Fibroblast of gingiva (primary cell): ENCODE measurements around the gene PDE10A.
"Not testable (repeated sequence)": the region's sequence is repeated elsewhere in the genome, so short reads cannot be mapped to it uniquely, and the experiment has no call there.

Experiments used
- DNase-seq: peaks from one replicate; pipeline ENCODE4 v3.0.0-alpha.2; 2011; ENCODE audit warnings: low read depth

PDE10A gene

GRCh38 chr6:165469483-165469882, 193.6 kb downstream of the PDE10A start:
- DNase-seq: no peak

- no peak for DNase-seq
These were observed 194.5 kb downstream of the PDE10A start for GRCh38 chr6:165468340-165469235.

DNA sequence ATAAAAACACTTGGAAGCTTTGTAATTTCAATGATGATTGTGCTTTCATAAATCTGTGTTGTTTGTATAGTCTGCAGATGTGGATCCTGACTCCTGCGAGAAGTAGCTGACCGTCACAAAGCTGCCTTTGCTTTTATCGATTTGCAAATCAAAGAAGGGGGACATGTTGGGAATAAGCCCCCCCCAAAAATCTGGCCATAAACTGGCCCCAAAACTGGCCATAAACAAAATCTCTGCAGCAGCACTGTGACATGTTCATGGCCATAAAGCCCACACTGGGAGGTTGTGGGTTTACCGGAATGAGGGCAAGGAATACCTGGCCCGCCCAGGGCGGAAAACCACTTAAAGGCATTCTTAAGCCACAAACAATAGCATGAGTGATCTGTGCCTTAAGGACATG, 199.5 kb downstream of the PDE10A start:
- DNase-seq: not testable (repeated sequence)

- not testable (repeated sequence) for DNase-seq
These were observed 203.3 kb downstream of the PDE10A start for GRCh38 chr6:165459605-165460301.

DNA sequence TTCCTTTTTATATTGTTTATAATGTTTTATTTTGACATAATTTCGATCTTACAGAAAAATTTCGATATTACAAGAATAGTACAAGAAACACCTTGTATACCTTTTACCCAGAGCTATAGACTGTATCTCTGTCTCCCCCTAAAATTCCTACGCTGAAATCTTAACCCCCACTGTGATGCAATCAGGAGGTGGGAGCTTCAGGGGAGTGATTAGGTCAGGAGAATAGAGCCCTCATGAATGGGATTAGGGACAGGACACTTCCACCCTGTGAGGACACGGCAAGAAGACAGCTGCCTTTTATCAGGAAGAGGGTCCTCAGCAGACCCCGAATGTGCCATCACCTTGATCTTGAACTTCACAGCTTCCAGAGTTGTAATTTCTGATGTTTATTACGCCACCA, 204.9 kb downstream of the PDE10A start:
- DNase-seq: no peak

- DNase-seq: no peak
These were observed 206.8 kb downstream of the PDE10A start for GRCh38 chr6:165456286-165456685.

DNA sequence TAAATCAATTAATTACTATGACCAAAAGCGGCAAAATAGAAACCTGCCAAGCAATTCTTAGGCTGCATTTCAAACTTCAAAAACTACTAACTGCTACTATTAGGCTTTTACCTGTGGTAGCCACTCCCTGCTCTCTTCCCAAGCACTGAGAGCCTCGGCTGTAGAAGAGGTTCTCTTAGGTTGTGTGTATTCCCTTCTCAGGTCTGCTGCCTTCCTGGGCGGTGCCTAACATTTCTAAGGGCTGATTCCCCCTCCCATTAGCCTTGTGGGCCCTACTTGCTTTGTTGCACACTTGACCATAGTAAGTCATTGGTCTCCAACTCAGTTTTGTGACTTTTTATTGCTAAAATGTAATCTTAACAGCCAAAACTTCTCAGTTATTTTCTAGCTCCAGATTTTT, 207.6 kb downstream of the PDE10A start:
- DNase-seq: no peak

DNA sequence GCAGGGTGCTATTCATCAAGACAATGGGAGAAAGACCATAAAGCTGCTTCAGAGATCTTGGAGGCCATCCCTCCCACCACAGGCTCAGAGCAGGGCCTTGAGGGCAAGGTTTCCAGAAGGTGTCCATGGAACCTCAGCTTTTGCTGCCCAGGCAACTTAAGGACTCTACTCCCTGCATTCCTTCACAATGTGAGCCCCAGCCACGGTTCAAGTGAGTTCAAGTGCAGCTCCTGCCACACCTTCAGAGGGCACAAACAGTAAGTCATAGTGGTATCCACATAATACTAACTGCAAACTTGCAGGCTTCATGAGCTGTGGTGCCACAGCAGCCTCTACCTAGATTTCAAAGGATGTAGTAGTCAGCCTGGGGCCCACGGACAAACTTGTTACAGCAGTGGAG, 209.6 kb downstream of the PDE10A start:
- DNase-seq: no peak

DNA sequence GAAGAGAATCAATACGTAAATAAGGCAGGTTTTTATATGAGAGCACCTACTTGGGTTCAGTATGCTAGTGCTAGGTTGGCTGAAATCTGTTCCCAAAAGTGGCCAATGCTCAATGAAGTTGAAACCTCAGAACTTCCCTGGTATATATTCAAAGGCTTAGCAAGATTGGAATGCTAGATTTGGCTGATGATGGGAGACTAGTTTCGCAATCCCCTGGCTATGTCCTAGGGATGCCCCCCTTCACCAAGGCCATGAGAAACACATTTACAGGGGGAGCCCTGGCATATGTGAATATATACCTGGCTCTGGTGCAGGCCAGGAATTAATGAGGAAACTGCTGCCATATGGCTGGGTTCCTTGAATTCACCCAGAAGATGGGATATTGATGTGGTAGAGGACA, 211.2 kb downstream of the PDE10A start:
- DNase-seq: no peak

- DNase-seq: no peak
These were observed 214.8 kb downstream of the PDE10A start for GRCh38 chr6:165448210-165448609.

DNA sequence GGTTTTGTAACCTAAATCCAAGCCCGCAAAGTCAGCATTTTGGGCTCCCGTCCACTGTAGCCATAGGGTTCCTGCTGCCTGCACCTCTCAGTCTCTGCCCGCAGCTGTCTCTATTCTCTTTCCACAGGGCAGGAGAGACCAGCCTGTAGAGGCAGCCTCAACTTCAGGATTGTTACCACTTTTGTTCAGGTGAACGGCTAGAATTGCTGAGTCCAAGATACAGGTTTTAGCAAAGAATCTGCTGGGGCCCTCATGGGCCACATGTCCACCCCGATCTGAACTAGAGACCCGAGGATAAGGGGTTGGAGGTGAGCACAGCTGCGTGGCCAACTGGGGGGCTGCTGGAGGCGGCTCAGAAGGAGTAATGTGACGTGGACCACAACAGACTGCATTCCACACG, 215.9 kb downstream of the PDE10A start:
- DNase-seq: no peak

- DNase-seq: no peak
These were observed 216.7 kb downstream of the PDE10A start for GRCh38 chr6:165446331-165446730.

DNA sequence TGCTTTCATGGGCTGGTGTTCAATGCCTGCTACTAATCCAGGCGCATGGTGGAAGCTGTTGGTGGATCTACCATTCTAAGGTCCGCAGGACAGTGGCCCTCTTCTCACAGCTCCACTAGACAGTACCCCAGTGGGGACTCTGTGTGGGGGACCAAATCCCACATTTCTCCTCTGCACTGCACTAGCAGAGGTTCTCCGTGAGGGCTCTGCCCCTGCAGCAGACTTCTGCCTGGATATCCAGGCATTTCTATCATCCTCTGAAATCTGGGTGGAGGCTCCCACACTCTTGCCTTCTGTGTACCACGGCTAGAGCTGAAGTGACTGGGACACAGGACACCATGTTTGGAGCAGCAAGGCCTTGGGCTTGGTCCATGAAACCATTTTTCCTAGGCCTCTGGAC, 219.6 kb downstream of the PDE10A start:
- DNase-seq: no peak

- DNase-seq: no peak
These were observed 221.9 kb downstream of the PDE10A start for GRCh38 chr6:165441181-165441580.

DNA sequence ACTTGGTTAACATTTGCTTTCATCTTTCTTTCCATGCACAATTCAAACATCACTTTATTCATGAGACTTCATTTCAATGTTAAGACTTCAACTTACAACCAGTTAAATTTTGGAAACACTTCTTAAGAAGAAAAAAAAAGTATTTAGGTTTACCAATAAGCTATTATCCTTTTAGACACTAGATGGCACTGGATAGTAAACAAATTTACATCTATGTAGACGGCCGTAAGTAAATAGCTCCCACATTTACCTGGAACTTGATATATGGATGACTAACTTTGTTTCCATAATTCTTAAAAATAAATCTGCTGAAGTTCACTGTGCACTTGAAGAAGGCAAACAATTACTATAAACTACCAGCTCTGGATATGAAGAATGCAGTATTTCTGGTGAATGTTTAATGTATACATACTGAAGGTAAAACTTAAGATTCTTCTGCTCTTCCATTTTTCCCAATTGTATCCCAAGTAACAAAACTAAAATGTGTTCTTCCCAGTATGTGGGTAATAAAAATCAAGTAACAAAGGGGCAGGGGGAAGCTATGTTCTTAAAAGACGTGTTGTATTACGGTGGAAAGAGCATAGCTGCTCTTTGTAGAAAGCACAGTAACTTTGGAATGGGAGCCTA, 223.0 kb downstream of the PDE10A start:
- DNase-seq: peak; percentile 43

DNA sequence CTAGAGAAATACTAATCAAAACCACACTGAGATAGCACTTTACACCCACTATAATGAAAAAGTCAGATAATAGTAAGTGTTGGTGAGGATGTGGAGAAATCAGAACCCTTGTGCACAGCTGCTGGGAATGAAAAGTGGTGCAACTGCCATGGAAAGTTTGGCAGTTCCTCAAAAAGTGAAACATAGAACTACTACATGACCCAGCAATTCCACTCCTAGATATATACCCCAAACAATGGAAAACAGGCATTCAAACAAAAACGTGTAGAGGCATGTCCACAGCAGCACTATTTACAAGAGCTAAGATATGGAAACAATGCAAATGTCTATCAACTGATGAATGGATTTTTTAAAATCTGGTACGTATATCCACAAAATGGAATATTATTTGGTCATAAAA, 236.1 kb downstream of the PDE10A start:
- DNase-seq: no peak

DNA sequence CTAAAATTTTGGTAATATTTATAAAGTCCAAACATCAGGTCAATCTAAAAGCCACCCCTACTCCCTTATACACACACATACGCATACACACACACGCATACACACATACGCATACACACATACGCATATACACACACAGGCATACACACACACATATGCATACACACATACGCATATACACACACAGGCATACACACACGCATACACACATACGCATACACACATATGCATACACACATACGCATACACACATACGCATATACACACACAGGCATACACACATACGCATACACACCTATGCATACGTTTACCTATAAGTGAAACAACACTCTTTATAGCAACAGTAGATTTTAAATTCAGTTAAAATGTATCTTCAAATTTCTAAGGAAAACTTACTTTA, 240.8 kb downstream of the PDE10A start:
- DNase-seq: no peak

GRCh38 chr6:165417278-165417865, 245.7 kb downstream of the PDE10A start:
- DNase-seq: no peak

DNA sequence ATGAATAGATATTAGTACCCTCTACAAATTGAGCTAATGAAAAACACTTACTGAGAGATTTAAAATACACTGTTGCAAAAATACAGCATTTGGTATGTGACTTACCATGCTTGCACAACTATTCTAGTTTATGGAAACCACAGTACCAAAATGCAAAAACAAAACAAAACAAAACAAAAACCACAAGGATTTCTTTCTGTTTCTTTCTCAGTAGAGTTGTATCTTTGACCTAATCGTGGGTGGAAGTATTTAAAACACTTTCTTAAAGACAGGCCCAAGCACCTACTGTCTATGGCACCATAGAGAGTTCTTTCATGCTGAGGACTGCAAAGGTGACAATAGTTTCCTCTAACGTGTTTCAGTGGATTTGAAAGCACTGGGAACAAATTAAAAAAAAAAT, 258.3 kb downstream of the PDE10A start:
- no peak for DNase-seq

GRCh38 chr6:165404296-165404695, 258.7 kb downstream of the PDE10A start:
- no peak for DNase-seq

- DNase-seq: no peak
These were observed 259.9 kb downstream of the PDE10A start for GRCh38 chr6:165403006-165403595.

- DNase-seq: no peak
These were observed 261.9 kb downstream of the PDE10A start for GRCh38 chr6:165401092-165401491.
